ENCODE data around the gene ESPNL.

ESPNL gene

DNA sequence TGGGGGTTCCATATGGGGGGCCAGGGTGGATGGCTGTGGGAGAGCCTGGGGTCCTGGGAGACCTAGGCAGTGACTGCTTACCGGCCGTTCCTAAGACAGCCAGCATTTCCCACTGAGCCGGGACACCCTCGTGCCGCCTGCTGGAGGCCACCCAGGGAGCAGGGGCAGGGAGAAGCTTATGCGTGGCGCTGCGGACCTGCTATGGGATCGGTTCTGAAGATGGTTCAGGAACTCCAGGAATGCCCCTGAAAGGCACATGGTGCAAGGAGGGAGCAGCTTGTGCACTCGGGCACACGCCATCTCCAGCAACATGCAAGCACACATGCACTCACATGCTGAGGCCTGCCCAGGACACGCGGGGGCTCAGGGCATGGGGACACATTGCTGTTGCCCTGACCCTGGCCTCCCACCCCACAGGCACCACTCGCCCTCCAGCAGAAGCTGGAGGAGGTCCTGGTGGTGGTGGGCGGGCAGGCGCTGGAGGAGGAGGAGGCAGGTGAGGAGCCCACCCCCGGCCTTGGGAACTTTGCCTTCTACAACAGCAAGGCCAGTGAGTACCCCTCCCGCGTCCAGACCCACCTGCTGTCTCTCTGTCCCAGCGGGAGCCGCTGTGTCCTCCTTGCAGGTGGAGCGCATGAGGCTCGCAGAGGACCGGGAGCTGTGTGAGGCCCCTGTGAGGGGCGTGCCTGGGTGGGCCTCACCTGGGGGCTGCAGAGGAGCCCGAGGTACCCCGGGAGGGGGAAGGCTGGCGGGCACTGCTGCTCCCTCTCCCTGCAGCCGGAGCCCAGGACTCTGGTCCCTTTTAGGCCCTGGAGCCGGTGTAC, 42.5 kb downstream of the ESPNL start:
- no peak for DNase-seq (ENCODE audit: low read depth in 2 of 2)

DNA sequence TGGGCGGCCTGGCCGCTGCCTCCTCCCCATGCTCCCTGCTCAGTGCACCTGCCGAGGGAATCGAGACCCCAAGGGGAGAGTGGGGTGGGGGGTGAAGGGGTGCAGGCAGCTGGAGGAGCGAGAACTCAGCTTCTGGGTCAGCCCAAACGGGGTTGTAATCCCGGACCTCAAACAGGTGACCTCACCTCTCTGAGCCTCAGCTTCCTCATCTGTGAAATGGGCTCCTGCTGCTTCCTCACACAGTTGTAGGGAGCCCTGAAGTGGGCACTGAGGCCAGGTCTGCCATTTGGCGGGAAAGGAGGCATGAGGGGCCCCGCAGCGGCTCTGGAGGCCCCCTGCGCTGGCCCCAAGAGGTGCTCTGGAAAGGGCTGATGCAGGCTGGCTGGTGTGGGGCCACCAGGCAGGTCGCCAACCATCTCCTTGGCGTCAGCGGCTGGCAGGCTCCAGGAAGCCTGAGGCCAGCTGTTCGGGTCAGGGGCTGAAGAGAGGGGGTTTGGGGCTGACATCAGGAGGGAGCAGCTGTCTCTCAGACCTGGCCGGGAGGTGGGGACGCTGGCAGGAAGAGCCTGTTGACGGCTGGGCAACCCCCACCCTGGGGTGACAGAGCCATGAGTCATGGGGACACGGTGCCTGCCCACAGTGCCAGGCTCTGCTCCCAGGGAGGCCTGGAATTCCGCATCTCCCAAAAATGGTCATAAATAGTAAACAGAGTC, 43.3 kb downstream of the ESPNL start:
- no peak for DNase-seq (ENCODE audit: low read depth in 2 of 2)

DNA sequence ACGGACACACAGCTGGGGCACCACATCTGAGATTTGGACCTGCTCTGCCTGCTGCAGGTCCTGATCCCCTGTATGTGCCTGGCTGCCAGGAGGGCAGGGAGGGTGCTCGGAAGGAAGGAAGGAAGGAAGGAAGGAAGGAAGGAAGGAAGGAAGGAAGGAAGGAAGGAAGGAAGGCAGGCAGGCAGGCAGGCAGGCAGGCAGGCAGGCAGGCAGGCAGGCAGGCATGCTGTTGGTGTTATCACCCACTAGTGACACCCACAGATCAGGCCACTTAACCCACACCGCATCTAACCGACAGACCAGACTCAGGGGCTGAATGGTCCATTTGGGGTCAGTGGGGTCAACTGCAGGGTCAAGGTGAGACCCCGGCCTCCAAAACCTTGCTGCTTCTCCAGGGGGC, 44.1 kb downstream of the ESPNL start:
- DNase-seq (ENCODE audit: low read depth in 2 of 2): no peak

GRCh38 chr2:238145046-238145445, 44.9 kb downstream of the ESPNL start:
- no peak for DNase-seq (ENCODE audit: low read depth in 2 of 2)

DNA sequence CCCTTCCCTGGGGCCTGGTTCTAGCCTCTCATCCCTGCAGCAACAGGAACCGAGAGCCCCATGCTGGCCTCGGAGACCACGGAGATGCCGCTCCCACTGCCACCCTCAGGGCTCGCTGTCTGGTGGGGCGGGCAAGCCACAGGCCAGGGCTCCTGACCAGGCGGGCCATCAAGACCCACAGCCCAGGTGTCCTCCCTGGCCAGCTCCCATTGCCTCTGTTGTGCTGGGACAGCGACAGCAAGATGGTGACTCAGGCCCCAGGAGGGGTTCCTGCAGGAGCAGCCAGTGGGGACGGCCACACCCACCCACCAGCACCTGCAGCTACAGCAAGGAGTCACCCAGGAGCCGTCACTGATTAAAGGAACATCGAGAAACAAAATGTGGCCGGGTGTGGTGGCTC, 45.7 kb downstream of the ESPNL start:
- DNase-seq (ENCODE audit: low read depth in 2 of 2): no peak

- DNase-seq (ENCODE audit: low read depth in 2 of 2): no peak
Observed at GRCh38 chr2:238146884-238147544, 46.9 kb downstream of the ESPNL start.

DNA sequence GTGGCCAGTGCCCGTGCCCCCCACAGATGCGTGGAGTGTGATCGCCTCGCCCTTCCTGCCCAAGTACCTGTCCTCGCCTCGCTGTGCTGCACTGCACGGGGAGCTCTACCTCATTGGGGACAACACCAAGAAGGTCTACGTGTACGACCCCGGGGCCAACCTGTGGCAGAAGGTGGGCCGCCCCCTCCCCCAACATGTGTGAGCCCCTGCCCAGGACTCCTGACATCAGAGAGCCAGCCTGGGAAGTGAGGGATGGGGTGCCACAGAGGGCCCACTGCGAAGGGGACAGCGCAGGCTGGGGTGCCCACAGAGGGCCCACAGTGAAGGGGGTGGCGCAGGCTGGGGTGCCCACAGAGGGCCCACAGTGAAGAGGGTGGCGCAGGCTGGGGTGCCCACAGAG, 48.8 kb downstream of the ESPNL start:
- DNase-seq (ENCODE audit: low read depth in 2 of 2): no peak

DNA sequence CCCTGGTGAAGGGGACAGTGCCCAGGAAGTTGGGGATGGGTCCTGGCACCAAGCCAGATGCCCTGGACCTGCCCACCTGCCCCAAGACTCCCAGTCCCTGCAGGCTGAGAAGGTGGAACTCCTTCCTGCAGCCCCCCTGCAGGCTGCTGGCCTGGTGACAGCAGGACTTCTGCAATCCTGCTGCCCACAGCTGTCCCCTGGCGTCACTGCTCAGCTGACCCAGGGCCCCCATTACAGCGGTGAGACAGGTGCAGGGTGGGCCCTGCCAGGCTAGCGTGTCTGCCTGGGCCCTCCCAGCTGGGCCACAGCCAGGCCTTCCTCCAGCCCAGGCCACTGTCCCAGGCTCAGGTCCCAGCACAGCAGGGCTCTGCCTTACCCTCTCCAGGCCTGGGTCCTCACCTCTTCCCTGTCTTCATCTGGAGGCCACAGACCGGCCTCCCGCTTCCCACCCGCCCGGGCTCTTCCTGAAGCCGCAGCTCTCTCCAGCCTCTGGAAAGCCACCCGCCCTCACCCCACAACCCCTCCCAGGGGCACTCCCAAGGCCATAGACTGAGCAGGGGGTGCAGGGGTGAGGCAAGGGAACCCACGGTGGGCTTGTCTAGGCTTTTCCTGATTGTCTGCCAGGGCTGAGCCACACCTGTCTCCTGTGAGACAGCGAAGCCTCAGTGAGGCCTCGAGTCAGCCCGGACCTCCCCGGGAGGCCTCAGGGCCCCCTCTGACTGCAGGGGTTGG, 49.9 kb downstream of the ESPNL start:
- no peak for DNase-seq (ENCODE audit: low read depth in 2 of 2)

DNA sequence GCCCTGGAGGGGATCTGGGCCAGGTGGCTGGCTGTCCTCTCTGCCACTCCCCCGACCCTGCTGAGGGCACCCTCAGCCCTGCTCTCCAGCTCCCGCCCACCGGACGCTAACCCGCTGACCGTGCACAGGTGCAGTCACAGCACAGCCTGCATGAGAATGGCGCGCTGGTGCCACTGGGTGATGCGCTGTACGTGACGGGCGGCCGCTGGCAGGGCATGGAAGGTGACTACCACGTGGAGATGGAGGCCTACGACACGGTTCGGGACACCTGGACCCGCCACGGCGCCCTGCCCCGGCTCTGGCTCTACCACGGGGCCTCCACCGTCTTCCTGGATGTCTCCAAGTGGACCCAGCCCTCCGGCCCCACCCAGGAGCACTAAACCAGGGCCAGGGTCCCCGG, 50.5 kb downstream of the ESPNL start:
- no peak for DNase-seq (ENCODE audit: low read depth in 2 of 2)

- DNase-seq (ENCODE audit: low read depth in 2 of 2): no peak
Observed at GRCh38 chr2:238151205-238151604, 51.1 kb downstream of the ESPNL start.

- no peak for DNase-seq (ENCODE audit: low read depth in 2 of 2)
Observed at GRCh38 chr2:238151628-238152235, 51.6 kb downstream of the ESPNL start.

DNA sequence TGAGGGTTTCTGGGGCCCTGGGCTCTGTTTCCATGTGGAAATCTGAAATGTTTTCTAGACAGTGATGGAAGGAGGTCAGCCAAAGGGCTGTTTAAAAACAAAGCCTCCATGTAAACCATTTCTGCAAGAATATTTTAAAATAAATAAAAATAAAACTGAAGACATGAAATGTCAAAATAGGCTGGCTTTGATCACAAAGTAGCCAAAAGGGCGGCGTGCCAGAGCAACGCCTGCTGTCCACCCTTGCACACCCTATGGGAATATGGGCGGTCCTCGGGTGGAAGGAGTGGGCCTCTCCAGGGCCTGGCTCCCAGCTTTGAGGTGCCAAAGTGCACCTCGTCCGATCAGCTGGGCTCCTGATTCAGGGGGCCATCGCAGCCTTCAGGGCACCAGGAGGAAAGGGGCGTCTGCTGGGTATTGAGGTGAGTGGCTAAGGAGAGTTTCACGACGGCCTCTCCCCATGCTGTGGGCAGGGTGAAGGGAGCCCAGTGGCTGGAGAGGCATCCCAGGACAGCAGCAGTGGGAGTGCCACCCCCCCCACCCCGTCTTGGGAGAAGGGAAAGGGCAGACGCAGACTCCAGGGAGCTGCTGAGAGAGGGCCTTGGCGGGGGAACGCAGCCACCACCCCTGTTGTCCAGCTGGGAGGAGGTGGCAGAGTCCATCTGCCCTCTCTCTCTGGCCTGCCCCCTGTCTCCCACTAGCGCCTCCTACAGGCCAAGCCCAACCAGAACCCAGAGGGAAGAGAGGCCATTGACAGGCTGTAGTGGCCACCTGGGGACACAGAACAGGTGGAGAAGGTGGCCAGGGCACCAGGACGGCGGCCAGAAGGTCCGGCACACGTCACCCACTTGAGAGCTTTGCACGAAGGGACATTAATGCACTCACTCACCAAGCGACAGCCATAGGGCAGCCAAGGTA, 52.9 kb downstream of the ESPNL start:
- no peak for DNase-seq (ENCODE audit: low read depth in 2 of 2)

GRCh38 chr2:238154570-238154969, 54.4 kb downstream of the ESPNL start:
- no peak for DNase-seq (ENCODE audit: low read depth in 2 of 2)

GRCh38 chr2:238155051-238155760, 55.1 kb downstream of the ESPNL start:
- DNase-seq (ENCODE audit: low read depth in 2 of 2): no peak

DNA sequence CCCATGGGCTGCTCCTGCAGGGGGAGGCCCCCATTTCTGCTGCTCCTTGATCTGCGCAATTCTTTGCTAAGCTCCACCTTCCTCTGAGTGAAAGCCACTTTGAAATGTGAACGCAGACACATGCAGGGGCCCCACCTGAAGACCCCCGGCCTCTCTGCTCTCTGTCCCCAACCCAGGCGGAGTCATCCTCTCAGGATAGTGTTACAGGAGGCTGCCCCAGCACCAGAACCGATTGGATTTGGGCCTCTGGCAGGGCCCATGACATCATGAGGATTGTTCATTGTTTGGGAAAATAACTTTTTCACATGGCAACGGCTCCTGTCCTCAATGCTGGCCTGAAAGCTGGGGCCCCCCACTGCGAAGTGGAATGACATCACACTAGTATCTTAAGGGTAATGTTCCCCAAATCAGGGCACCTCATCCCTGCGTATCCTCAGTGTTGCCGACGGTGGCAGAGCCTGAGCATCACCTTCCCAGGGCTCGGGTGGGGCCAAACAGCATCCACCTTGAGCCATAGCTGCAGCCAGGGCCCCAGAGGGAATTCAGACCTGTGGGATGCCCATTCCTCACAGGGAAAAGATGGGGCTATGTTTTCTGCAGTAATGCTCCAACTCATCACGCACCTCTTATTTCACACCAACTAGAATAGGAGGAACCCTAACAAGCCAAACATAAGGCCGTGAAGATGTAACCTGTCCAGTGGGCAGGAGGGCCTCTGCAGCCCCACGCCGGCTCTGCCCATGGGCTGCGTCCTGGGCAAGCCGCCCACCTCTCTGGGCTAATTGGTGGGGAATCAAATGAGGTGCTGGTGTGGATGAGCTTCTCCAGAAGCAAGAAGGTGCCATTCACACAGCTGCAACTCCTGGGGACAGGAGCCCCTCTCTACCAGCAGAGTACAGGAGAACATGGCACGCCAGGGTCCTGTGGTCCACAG, 55.9 kb downstream of the ESPNL start:
- no peak for DNase-seq (ENCODE audit: low read depth in 2 of 2)

- DNase-seq (ENCODE audit: low read depth in 2 of 2): no peak
Observed at GRCh38 chr2:238157506-238158017, 57.4 kb downstream of the ESPNL start.

DNA sequence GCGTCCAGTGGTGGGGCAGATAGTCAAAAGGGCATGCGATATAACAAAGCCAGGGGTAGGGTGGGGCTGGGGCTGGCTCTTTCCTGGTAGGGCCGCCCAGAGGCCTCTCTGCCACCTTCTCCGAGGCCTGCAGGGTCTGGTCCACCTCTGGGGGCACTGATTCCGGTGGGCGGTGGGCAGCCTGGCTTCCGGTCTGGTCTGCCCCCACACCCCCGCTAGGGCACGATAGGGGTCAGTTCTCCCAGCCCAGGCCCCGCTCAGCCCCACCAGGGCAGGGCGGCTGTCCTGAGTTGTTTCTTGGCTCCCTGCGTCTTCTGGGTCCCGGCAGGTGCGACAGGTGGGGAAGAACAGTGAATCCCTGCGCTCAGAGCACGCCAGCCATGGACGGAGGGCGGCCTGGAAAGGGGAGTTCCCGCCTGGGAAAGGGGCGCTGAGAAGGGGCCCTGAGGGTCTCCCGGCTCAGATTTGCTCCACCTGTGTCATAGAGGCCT, 57.9 kb downstream of the ESPNL start:
- no peak for DNase-seq (ENCODE audit: low read depth in 2 of 2)

DNA sequence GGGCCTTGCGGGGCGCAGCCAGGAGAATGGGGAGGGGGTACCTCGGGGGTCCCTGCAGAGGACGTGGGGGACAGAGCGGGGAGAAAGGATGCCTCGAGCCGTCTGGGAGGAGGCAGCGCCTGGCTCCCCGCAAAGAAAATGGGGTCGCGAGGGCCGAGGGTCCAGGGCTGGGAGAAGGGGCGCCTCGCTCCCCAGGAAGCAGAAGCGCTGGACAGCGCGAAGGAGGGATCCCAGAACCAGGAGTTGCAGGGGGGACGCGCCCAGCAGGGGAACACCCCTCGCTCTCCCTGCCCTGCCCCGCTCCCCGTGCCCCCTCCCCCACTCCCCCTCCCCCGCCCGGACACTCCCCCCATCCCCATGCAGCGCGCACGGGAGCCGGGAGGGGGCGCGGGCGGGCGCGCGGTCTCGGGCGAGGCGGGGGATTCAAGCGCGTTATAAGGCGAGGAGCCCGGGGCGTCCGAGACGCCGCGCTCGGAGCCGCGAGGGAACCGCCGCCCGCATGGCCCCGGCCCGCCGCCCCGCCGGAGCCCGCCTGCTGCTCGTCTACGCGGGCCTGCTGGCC, 58.5 kb downstream of the ESPNL start, which contains the start of gene ERFE:
ERFE (plus strand) TSS at position 462 of the 562 bp plus-strand sequence; CDS start at position 500, 38 bp downstream.
- DNase-seq (ENCODE audit: low read depth in 2 of 2): peak; percentile 37 to 45

Measured in stimulated activated CD8-positive, alpha-beta memory T cell treated with anti-CD3 and anti-CD28 coated beads, Interleukin-15, amount 100 ng/mL, for 48 hours (primary cell).